D721Med (cell line): ENCODE measurements around the gene PLEKHA6.

ENCODE experiments used
- DNase-seq: peaks from one replicate; pipeline ENCODE4 v3.0.0; 2011; ENCODE audit warnings: low spot score; ENCODE audit not compliant: insufficient read length
- FAIRE-seq: peaks from 2 replicates; lab custom pipeline; 2011; peaks lifted over from hg19 to GRCh38; lab: Jason Lieb, UNC
- CTCF ChIP-seq: IDR thresholded peaks from 2 replicates; pipeline ENCODE4 v1.5.1; 2012; ENCODE audit warnings: mild to moderate bottlenecking, control low read depth; ENCODE audit not compliant: insufficient read depth; ENCODE audit errors: missing control alignments

Gene PLEKHA6

GRCh38 chr1:204327359-204327758, 32.4 kb downstream of the PLEKHA6 start:
- FAIRE-seq (no peak), DNase-seq (no peak)
- no peak for TF ChIP-seq CTCF

GRCh38 chr1:204326771-204327300, 32.9 kb downstream of the PLEKHA6 start:
- no peak for TF ChIP-seq CTCF
- FAIRE-seq (no peak), DNase-seq (no peak)

- DNase-seq (no peak), FAIRE-seq (no peak)
- TF ChIP-seq CTCF = no peak
Measured at GRCh38 chr1:204325944-204326343, 33.8 kb downstream of the PLEKHA6 start.

GRCh38 chr1:204323887-204324286, 35.8 kb downstream of the PLEKHA6 start:
- TF ChIP-seq CTCF = no peak
- FAIRE-seq = no peak
- DNase-seq = no peak

GRCh38 chr1:204322339-204322868, 37.3 kb downstream of the PLEKHA6 start:
- FAIRE-seq (no peak), DNase-seq (no peak)
- TF ChIP-seq CTCF = no peak

- TF ChIP-seq CTCF = no peak
- no peak for DNase-seq
Measured at GRCh38 chr1:204321665-204322064, 38.1 kb downstream of the PLEKHA6 start.

GRCh38 chr1:204321051-204321450, 38.7 kb downstream of the PLEKHA6 start:
- no peak for FAIRE-seq
- TF ChIP-seq CTCF = no peak
- no peak for DNase-seq

More at GRCh38 chr1:204321665-204322064, 38.1 kb downstream of the PLEKHA6 start:
- no peak for FAIRE-seq
